Measurements from ENCODE around the gene SLC16A10.

GRCh38 chr6:111258615-111259088, 171.3 kb downstream of the SLC16A10 start:
- TF ChIP-seq CTCF (IDR thresholded peaks at IDR 0.05) (no peak), POLR2A (IDR thresholded peaks at IDR 0.05) (no peak), EP300 (IDR thresholded peaks at IDR 0.05) (no peak)

Measured in sigmoid colon (tissue), 4 donors.